ENCODE results near the gene BAD. TPM values are rescaled to one million over a fixed set of nuclear protein-coding genes. Genes with fewer than 3 reads are reported as not detected.

The BAD gene
- total RNA-seq, 1 experiment from 2014 or later, result 63.5 TPM

DNA sequence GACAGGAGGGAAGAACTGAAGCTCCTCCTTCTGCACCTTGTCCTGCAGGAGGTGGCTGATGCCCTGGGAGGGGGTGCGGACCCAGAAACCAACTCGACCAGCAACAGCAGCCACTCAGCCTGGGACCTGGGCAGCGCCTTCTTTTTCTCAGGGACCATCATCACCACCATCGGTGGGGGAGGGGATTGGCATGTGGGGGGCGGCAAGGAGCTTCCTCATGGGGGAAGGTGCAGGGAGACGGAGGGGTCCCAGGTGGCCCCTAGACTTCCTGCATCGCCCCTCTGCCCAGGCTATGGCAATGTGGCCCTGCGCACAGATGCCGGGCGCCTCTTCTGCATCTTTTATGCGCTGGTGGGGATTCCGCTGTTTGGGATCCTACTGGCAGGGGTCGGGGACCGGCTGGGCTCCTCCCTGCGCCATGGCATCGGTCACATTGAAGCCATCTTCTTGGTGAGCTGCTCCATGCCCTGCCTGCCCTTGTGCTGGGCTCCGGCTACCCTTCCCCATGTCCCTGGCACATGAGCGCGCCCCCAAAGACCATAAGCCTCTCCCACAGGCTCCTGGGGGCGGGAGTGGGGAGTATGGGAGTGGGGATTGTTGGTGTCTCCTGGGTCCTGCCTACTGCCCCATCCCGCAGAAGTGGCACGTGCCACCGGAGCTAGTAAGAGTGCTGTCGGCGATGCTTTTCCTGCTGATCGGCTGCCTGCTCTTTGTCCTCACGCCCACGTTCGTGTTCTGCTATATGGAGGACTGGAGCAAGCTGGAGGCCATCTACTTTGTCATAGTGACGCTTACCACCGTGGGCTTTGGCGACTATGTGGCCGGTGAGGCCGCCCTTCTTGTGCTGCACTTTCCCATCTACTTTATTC is 12.6 kb upstream of the BAD start:
- no peak for DNase-seq (ENCODE audit: low read depth)

DNA sequence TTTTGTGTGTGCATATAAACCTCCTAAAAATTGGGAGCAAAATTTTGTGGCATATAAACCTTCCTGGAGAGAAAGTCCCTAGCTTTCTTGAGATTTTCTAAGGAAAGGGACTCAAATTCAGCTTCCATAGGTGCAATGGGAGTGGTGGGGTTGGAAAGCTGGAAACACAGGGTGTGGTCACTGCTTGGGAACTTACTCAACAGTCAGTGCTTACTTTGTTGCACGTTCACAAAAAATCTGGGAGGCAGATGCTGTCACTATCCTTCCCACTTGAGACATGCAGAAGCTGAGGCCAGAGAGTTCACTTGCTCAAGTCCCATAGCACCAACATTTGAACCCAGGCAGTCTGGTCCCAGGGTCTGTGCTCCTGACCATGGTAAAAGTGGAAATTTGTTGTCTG is 11.8 kb upstream of the BAD start:
- no peak for DNase-seq (ENCODE audit: low read depth)

DNA sequence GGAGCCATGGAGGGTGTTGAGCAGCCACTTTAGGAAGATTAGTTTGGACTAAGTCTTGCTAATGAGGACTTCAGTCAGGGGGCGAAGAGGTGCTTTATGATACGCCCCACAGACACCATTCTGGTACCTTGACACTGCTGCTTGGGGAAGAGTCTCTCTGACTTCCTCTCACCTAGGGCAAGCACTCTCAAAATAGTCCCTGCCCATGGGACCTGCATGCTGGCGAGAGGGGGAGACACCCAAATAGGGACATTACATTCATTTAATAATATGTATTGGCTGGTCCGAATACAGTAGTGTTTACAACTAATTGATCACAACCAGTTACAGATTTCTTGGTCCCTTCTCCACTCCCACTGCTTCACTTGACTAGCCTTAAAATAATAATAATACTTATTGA is 11.3 kb upstream of the BAD start:
- no peak for DNase-seq (ENCODE audit: low read depth)

DNA sequence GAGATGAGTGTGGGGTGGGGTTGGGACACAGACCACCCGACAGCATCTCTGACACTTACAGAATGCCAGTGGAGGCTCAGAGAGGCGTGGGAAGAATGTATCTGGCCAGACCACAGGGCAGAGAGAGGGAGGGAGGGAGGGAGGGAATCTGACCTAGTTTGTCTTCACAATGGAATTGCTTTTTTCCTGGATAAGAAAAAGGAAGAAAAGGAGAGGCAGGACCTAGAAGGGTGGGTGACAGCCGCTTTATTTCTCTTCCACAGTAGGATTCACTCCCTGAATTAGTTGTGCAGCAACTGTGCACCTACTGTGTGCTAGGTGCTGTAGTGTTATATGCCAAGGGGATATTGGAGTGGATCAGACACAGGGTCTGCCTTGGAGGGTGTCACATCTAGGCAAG is 10.3 kb upstream of the BAD start:
- peak; percentile 24 for DNase-seq (ENCODE audit: low read depth)

DNA sequence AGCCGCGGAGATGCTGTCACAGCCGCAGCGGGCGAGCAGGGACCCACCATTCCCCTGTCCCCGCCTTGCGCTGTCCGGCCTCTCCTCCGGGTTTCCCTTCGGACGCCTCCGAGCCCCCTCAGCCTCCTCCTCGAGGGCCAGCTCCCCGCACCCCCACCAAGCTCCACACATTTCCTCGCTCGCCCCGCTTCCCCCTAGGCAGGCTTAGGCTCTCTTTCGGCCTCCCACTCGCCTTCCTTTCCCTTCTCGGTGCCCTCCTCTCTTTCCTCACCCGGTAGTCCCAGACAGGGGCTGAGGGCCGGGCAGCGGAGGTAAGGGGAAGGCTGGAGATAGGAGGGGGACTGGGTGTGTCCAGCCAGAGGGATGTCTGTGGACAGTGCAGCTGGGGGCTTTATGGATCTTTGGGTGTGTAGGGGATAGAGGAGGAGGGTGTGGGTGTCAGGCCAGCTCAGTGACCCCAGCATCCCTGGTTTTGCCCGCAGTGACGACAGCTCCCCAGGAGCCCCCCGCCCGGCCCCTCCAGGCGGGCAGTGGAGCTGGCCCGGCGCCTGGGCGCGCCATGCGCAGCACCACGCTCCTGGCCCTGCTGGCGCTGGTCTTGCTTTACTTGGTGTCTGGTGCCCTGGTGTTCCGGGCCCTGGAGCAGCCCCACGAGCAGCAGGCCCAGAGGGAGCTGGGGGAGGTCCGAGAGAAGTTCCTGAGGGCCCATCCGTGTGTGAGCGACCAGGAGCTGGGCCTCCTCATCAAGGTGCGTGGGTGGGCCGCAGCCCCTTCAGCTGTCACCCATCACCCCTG is 8.2 kb upstream of the BAD start:
- DNase-seq (ENCODE audit: low read depth), result no peak

DNA sequence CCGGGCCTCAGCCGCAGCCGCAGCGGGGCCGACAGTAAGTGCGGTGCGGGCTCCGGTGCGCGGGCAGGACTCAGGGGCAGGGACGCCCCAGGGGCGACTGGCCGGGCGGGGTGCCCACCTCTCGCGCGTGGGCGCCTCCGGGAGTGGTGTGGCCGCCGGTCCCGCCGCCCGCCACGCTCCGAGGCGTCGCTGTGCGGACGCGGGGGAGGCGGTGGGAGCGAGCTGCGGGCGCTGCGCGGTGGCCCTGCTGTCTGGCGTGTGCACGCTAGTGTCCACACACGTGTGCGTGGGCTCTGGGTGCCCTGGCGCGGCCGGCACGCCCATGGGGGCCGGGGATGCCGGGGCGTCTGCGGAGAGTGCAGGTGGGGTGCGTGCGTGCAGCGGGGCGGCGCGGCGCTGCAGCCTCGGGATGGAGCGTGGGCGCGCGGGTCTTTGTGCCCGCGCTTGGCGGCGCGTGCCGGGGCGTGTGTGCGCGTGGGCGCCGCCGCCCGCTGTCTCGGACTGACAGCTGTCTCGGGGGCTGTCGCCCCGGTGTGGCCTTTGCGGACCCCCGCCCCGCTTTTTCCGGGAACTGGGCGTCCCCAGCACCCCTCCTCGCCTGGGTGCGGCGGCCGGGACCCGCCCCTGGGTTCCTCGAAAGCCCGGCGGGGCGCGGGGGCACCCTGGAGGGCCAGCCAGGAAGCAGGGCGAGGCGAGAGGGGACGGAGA is 7.4 kb upstream of the BAD start:
- DNase-seq (ENCODE audit: low read depth), result no peak

DNA sequence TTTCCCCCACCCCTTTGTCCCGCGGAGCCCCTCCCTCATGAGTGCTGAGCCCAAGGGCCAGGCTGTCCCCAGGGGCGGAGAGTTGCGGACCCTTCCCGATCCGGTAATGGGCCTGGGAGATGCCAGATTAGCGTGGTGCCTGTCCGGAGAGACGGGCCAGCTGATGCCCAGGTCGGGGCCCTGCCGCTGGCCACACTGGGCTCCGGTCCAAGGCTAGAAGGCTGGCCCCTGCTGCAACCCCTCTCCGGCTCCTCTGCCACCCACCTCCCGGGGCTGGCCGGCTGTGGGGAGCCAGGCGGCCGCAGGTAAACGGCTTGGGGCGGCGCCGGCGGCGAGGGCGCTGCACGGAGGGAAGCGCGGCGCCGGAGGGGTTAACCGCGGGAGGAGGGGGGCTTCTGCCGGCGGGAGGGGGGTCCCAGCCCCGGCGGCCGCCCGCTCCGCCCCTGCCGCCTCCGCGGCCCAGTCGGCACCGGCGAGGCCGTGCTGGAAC is 6.8 kb upstream of the BAD start, which contains the start of gene KCNK4:
KCNK4 (plus strand) TSS at position 41 of the 490 bp plus-strand sequence. CDS start 1,717 bp downstream, outside the sequence.
- DNase-seq (ENCODE audit: low read depth), result no peak

DNA sequence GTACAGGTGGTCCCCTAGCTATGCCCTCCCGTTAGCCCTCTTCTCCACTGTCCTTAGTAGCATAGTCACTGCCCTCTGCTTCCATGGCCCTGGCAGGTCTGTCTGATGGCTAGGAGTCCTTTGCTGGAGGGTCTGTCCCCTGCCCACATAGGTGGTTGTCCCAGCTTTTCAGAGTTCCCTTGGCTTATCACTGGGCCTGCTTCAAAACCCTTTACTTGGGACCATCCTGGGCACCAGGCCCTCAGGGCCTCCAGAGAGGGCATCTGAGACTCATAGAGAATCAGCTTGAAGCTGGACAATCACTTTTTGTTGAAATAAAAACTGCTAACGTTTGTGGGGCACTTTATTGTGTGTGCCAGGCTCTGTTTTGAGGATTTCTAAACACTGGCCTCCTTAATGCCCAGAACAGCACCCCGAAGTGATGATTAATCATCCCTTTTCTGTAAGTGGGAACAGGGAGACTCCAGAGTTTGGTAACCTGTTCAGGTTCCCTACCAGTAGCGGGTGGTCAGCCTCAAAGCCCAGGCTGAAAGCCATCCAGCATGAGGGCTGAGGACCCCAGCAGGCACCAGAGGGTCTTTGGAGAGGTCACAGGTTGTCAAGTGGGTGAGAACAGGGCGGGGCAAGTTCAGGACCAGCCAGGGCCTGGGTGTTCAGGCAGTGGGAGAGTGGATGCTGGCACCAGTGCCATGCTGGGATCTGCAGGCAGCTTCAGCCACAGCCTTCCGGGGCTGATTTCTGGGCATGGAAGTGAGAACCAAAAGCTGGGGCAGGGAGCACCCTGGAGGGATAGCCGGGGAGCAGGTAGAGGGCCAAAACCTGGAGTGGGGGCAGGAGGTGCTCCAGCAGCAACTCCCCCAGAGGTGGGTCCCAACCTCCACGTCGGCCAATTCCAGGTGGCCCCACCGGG is 6.1 kb upstream of the BAD start:
- DNase-seq (ENCODE audit: low read depth), result no peak

DNA sequence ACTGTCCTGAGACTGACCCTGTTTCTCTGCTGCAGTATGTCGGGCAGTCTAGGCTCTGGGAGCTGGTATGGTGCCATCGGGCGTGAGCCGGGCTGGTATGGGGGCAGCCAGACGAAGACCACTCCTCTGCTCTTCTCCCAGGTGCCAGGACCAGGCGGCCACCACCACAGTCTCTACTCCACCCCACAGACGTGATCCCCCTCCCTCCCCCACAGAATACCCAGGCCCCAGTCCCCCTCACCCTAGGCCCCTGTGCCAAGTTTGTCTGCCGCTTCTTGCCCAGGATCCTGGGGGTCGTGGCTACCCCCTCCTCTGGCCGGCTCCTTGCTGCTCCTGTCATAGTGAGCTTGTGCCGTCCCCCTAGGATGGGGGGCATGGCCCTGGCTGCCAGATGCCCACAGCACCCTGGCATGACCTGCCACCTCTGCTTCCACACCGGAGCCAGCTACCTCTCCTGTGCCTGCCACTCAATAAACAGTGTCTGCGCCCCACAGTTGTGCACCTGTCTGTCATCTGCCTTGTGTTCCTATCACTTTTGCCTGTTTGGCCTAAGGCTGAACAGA is 4.6 kb upstream of the BAD start:
- DNase-seq (ENCODE audit: low read depth), result no peak

DNA sequence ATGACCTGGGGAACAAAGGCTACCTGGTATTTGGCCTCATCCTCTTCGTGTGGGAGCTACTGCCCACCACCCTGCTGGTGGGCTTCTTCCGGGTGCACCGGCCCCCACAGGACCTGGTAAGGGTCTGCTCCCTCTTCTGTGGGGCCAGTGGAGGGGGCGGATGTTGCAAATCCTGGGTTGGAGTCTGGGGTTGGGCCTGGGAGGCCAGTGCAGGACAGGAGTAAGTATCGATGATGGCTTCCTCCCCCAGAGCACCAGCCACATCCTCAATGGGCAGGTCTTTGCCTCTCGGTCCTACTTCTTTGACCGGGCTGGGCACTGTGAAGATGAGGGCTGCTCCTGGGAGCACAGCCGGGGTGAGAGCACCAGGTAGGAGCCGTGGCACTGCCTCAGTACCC is 3.9 kb upstream of the BAD start:
- no peak for DNase-seq (ENCODE audit: low read depth)

DNA sequence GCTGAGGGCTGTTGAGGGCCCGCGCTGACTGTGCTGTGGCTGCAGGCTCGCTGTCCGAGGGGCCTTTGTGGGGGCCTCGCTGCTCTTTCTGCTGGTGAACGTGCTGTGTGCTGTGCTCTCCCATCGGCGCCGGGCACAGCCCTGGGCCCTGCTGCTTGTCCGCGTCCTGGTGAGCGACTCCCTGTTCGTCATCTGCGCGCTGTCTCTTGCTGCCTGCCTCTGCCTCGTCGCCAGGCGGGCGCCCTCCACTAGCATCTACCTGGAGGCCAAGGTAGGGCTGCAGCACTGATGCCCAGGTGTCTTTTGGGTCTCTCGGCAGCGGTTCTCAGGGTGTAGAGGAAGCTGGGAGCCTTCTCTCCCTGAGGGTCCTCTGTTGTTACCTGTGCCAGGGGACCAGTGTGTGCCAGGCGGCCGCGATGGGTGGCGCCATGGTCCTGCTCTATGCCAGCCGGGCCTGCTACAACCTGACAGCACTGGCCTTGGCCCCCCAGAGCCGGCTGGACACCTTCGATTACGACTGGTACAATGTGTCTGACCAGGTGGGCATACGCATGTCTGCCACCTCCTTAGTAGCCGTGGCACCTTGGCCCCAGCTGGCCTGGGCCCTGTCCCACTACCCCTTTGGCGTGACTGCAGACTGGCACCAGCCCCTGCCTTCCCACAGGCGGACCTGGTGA is 3.3 kb upstream of the BAD start:
- DNase-seq (ENCODE audit: low read depth), result no peak

DNA sequence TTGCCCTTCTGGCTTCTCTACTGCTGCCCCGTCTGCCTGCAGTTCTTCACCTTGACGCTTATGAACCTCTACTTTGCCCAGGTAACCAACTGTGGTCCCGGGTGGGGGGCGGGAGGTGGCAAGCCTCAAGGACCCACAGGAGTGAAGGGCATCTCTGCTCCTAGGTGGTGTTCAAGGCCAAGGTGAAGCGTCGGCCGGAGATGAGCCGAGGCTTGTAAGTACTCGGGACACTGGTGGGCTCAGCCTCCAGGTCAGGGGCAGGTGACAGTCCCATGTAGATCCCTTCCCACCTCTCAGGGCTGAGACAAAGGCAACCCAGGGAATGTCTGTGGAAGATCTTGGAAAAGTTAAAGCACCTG is 2.3 kb upstream of the BAD start:
- DNase-seq (ENCODE audit: low read depth), result no peak

DNA sequence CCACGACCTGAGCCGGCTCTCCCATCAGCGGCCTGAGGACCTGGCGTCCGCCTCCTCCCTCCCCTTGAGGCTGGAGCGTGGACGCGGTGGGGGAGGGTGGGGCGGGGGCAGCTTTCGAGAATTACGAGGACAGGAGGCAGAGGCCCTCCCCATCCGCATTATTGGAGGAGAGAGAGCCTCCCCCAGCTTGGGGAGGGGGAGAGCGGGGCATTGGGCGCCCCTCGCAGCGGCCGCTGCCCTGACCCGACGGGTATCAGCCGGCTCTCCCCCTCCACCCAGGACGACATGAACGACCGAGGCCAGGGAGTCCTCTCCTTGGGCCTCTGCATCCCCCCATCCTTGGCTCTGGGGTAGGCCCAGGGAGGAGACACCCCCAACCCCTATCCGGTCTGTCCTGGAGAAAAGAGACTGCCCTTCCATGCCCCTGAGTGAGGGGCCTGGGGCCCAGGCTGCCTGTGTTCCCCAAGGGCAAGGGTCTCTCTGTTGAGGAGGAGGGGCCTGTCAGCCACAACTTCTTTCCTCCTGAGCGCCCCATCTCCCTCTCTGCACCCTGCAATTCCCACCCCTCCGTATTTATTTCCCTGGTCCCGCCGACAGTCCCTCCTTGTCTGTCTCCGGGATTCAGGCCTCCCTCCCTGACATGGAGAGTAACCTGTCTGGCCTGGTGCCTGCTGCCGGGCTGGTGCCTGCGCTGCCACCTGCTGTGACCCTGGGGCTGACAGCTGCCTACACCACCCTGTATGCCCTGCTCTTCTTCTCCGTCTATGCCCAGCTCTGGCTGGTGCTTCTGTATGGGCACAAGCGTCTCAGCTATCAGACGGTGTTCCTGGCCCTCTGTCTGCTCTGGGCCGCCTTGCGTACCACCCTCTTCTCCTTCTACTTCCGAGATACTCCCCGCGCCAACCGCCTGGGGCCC is 1.7 kb upstream of the BAD start:
- DNase-seq (ENCODE audit: low read depth), result peak; percentile 33

DNA sequence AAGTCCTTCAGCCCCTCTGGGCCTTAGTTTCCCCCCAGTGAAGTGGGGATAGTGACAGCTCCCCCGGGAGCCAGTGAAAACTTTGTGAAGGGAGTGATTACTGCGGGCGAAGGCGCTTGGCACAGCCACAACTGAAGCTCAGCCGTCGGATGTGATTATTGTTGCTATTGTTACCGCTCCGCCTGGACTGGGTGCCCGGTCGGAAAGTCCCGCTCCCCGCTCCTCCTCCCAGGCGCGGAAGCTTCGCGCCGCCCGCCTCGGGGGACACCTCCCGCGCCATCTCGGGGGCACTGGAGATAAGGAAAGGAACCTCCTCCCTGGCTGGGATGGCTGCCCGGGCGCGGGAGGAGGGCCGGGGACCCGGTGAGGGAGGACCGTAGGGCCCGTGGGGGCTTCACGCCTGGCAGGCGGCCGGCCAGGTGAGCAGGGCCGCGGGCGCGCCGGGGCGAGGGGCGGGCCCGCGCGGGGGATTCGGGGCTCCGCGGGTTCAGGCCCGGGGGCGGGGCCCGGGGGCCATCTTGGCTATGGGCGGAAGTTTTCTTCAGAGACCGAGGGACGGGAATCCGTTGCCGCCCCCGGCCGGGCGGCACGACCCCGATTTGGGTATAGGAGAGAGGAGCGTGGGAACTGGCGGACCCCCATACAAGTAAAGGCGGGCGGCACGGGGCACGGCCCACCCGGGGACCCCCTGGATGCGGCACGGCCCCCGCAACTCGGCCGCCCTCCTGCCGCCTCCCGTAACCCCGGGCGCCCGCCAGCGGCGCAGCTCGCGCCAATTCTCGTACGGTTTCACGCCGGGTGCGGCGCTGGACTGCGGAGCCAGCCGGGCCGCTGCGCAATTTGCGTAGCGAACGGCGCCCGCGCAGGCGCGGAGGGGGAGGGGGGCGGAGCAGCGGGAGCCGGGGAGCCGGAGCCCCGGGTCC is 758 bp upstream of the BAD start, which contains the start of gene GPR137:
GPR137 (plus strand) TSS at position 887 of the 923 bp plus-strand sequence. CDS start 677 bp downstream, outside the sequence.
- peak; percentile 77 for DNase-seq (ENCODE audit: low read depth)

DNA sequence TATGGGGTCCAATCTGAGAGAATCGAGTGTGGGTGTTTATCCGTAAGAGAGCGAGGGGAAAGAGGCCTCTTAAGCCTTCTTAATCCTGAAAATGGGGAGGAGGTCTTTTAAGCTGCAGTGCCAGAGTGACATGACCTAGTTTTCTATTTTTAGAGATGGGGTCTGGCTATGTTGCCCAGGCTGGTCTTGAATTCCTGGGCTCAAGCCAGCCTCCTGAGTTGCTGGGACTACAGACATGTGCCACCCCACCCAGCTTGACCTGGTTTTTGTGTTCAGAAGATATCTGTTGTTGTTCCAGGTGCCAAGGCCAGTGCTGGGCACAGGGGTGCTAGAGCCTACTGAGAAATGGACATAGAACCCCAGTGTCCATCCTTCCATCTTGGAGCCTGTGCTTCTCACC is 1.4 kb downstream of the BAD start:
- no peak for DNase-seq (ENCODE audit: low read depth)

DNA sequence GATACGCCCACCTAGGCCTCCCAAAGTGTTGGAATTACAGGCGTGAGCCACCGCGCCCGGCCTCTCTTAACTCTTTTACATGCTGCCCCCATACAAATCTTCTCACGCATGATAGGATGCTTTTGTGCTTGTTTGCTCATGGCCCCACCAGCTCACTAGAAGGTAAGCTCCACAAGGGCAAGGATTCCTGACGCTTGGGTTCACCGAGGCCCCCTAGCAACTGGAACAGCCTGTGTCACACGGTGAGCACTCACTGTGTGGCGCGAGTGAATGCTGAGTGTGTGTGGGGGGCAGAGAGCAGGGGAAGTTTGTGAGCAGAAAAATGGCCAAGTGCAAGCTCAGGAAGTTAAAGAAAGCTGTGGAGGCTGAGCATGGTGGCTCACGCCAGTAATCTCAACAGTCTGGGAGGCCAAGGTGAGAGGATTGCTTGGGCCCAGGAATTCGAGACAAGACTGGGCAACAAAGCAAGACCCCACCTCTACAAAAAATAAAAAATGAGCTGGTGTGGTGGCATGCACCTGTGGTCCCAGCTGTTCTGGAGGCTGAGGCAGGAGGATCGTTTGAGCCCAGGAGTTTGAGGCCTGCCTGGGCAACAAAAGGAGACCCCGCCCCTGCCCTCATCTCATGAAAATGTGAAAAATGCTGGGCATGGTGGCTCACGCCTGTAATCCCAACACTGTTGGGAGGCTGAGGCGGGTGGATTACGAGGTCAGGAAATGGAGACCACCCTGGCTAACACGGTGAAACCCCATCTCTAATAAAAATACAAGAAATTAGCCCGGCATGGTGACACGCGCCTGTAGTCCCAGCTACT is 2.3 kb downstream of the BAD start:
- DNase-seq (ENCODE audit: low read depth), result no peak

DNA sequence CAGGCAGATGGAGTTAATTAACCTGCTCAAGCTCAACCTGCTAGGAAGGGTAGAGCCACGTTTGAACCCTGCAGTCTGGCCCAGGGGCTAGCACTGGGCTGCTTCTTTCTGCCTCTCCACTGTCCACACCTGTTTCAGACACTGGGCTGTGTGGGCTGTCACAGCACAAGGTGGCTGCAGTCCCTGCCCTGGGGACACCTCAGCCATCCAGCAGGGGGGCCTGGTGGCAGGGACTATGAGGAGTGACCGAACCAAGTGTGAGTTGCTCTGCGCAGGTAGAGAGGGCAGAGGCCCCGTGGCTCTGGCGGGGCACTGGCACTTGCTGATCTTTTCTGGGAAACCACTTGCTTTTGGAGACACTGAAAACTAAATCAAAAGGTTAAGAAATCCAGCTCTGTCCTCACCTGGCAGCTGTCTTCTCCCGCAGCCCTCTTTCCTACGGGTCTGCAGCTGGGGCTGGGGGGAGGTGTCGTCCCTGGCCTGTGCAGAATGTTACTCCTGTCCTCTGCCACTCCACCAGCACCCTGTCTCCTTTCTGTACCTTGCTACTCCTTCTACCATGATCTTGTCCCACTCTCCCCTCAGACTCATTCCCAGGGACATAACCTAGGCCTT is 5.8 kb downstream of the BAD start:
- no peak for DNase-seq (ENCODE audit: low read depth)
